H1 (cell line): ENCODE results near the gene NOP9. TPM values are rescaled to one million over a fixed set of nuclear protein-coding genes. Genes with fewer than 3 reads are reported as not detected.

ENCODE experiments used
- CTCF ChIA-PET: fragments of 300-600 bp; sonication (Branson Sonifier 250); formaldehyde crosslinking; loops from one replicate; lab custom pipeline; 2021; ENCODE audit not compliant: partially characterized antibody; lab: Charles Lee
- POLR2A ChIA-PET: fragments of 300-600 bp; sonication (Branson Sonifier 250); formaldehyde crosslinking; loops from one replicate; lab custom pipeline; 2021; ENCODE audit warnings: inconsistent platforms; ENCODE audit not compliant: partially characterized antibody; lab: Charles Lee
- DNase-seq, 2 experiments: peaks; one replicate each; pipeline versions ENCODE4 v3.0.0 to v3.0.0-alpha.2; 2010 to 2022; ENCODE audit warnings: low spot score in 2 of 2, low read depth in 1 of 2, mixed read lengths in 1 of 2
- FAIRE-seq: peaks from 2 replicates; lab custom pipeline; 2011; peaks lifted over from hg19 to GRCh38; lab: Jason Lieb, UNC
- H2AFZ ChIP-seq: 2 replicates; pipeline ENCODE4 v1.8.1; 2012; ENCODE audit warnings: low read length, inconsistent platforms
- H2AK5ac ChIP-seq: 2 replicates; pipeline ENCODE4 v1.6.1; 2013; ENCODE audit warnings: low read depth, low read length
- H2BK120ac ChIP-seq: replicated peaks from 2 replicates; pipeline ENCODE3; 2013; ENCODE audit warnings: low read depth, low read length, inconsistent platforms
- H2BK12ac ChIP-seq: 2 replicates; pipeline ENCODE4 v1.6.1; 2013; ENCODE audit warnings: low read depth, low read length
- H2BK15ac ChIP-seq: 2 replicates; pipeline ENCODE4 v1.6.1; 2013; ENCODE audit warnings: low read length
- H2BK20ac ChIP-seq: 2 replicates; pipeline ENCODE4 v1.6.1; 2013; ENCODE audit warnings: low read length
- H2BK5ac ChIP-seq: 2 replicates; pipeline ENCODE4 v1.6.1; 2013; ENCODE audit warnings: low read depth, low read length
- H3K14ac ChIP-seq: 2 replicates; pipeline ENCODE4 v1.6.1; 2013; ENCODE audit warnings: inconsistent platforms; ENCODE audit not compliant: insufficient read length
- H3K18ac ChIP-seq: 2 replicates; pipeline ENCODE4 v1.6.1; 2013; ENCODE audit warnings: low read length; ENCODE audit errors: extremely low read depth
- H3K23ac ChIP-seq: 2 replicates; pipeline ENCODE4 v1.6.1; 2013; ENCODE audit warnings: inconsistent platforms; ENCODE audit not compliant: insufficient read length
- H3K23me2 ChIP-seq: 2 replicates; pipeline ENCODE4 v1.6.1; 2013; ENCODE audit warnings: low read depth, low read length
- H3K27ac ChIP-seq: 2 replicates; pipeline ENCODE4 v1.6.1; 2011; ENCODE audit warnings: low read depth, low read length, inconsistent platforms
- H3K27me3 ChIP-seq, 4 experiments: replicated peaks in 1 of 4; 1 replicate in 1 of 4; 2 replicates in 3 of 4; pipeline versions ENCODE4 v1.6.1 to v1.8.1; 2011 to 2013; ENCODE audit warnings: low read length in 3 of 4, mild to moderate bottlenecking in 3 of 4, inconsistent platforms in 2 of 4, mixed read lengths in 2 of 4, moderate library complexity in 1 of 4; ENCODE audit not compliant: control insufficient read depth in 3 of 4, insufficient read depth in 3 of 4; ENCODE audit errors: extremely low read depth in 1 of 4
- H3K36me3 ChIP-seq, 4 experiments: 2 replicates each; pipeline versions ENCODE4 v1.6.1 to v1.8.1; 2011 to 2013; ENCODE audit warnings: mild to moderate bottlenecking in 4 of 4, low read length in 3 of 4, moderate library complexity in 2 of 4, control low read depth in 1 of 4, inconsistent platforms in 1 of 4; ENCODE audit not compliant: insufficient read depth in 4 of 4, control insufficient read depth in 2 of 4
- H3K4ac ChIP-seq: replicated peaks from 2 replicates; pipeline ENCODE3; 2013; ENCODE audit warnings: low read length, low read depth, mixed read lengths, inconsistent platforms; ENCODE audit not compliant: insufficient read length
- H3K4me1 ChIP-seq, 4 experiments: replicated peaks in 1 of 4; 1 replicate in 1 of 4; 2 replicates in 3 of 4; pipeline versions ENCODE4 v1.6.1 to v1.8.1; 2011 to 2013; ENCODE audit warnings: low read length in 3 of 4, inconsistent platforms in 2 of 4, mixed read lengths in 1 of 4; ENCODE audit not compliant: insufficient read depth in 4 of 4, control insufficient read depth in 3 of 4
- H3K4me2 ChIP-seq, 2 experiments: 2 replicates each; pipeline versions ENCODE4 v1.6.1 to v1.8.1; 2011 to 2013; ENCODE audit warnings: low read depth in 2 of 2, low read length in 2 of 2, control low read depth in 1 of 2, inconsistent platforms in 1 of 2, mild to moderate bottlenecking in 1 of 2; ENCODE audit not compliant: insufficient read depth in 1 of 2
- H3K4me3 ChIP-seq, 4 experiments: fragments of 200-600, 300-600 bp in 1 of 4; sonication (generic), shearing (Covaris generic), sonication (Bioruptor Twin) in 1 of 4; 2 replicates each; pipeline versions ENCODE4 v1.5.1 to v1.8.1; 2011 to 2016; ENCODE audit warnings: low read length in 4 of 4, low read depth in 3 of 4, control low read depth in 2 of 4, inconsistent platforms in 2 of 4, mild to moderate bottlenecking in 2 of 4, mixed read lengths in 1 of 4, moderate library complexity in 1 of 4; ENCODE audit not compliant: insufficient read depth in 2 of 4; ENCODE audit errors: extremely low read depth in 1 of 4
- H3K56ac ChIP-seq: replicated peaks from 2 replicates; pipeline ENCODE3; 2013; ENCODE audit warnings: low read depth, mild to moderate bottlenecking, mixed read lengths, low read length, inconsistent platforms; ENCODE audit not compliant: insufficient read length
- H3K79me1 ChIP-seq: 2 replicates; pipeline ENCODE4 v1.6.1; 2013; ENCODE audit warnings: low read depth, low read length, control low read depth
- H3K79me2 ChIP-seq, 2 experiments: 2 replicates each; pipeline versions ENCODE4 v1.6.1 to v1.8.1; 2012 to 2013; ENCODE audit warnings: low read length in 2 of 2, mild to moderate bottlenecking in 2 of 2, inconsistent platforms in 1 of 2; ENCODE audit not compliant: insufficient read depth in 2 of 2, control insufficient read depth in 1 of 2
- H3K9ac ChIP-seq, 4 experiments: replicated peaks in 1 of 4; 1 replicate in 1 of 4; 2 replicates in 3 of 4; pipeline versions ENCODE4 v1.6.1 to v1.8.1; 2011 to 2013; ENCODE audit warnings: low read depth in 3 of 4, low read length in 3 of 4, control low read depth in 2 of 4, mild to moderate bottlenecking in 2 of 4, moderate library complexity in 2 of 4, inconsistent platforms in 1 of 4; ENCODE audit errors: extremely low read depth in 1 of 4
- H3K9me3 ChIP-seq, 2 experiments: 2 replicates each; pipeline versions ENCODE4 v1.6.1 to v1.8.1; 2012 to 2013; ENCODE audit warnings: mild to moderate bottlenecking in 2 of 2, moderate library complexity in 2 of 2, control low read depth in 1 of 2, inconsistent platforms in 1 of 2, low read depth in 1 of 2, low read length in 1 of 2, mixed read lengths in 1 of 2; ENCODE audit not compliant: insufficient read depth in 2 of 2
- H4K20me1 ChIP-seq, 2 experiments: replicated peaks in 1 of 2; 2 replicates each; pipeline versions ENCODE3 to v1.8.1; 2011 to 2013; ENCODE audit warnings: inconsistent platforms in 2 of 2, low read length in 2 of 2, mild to moderate bottlenecking in 1 of 2; ENCODE audit not compliant: insufficient read depth in 2 of 2, control insufficient read depth in 1 of 2
- H4K5ac ChIP-seq: 2 replicates; pipeline ENCODE4 v1.6.1; 2013; ENCODE audit warnings: low read length, low read depth, mixed read lengths, inconsistent platforms; ENCODE audit not compliant: insufficient read length
- H4K8ac ChIP-seq: 2 replicates; pipeline ENCODE4 v1.8.0; 2013; ENCODE audit warnings: mild to moderate bottlenecking, moderate library complexity, low read length, inconsistent platforms; ENCODE audit not compliant: insufficient read depth; ENCODE audit errors: extremely low read depth
- H4K91ac ChIP-seq: replicated peaks from 2 replicates; pipeline ENCODE3; 2013; ENCODE audit warnings: low read length, mixed read lengths, inconsistent platforms; ENCODE audit not compliant: insufficient read length
- ATF3 ChIP-seq: IDR thresholded peaks from 2 replicates; pipeline ENCODE4 v1.6.1; 2011; ENCODE audit warnings: low read depth, mild to moderate bottlenecking, low read length; ENCODE audit not compliant: insufficient read depth
- BACH1 ChIP-seq: IDR thresholded peaks from 2 replicates; pipeline ENCODE4 v1.6.1; 2012; ENCODE audit warnings: low read length, improper control_type of control experiment
- CBX8 ChIP-seq: fragments of 300-800, 300-1000 bp; sonication (generic); IDR thresholded peaks from 2 replicates; pipeline ENCODE4 v1.7.1; 2016; ENCODE audit warnings: low read depth, low read length, borderline replicate concordance
- EP300 ChIP-seq, 2 experiments: IDR thresholded peaks; 1 replicate in 1 of 2; 2 replicates in 1 of 2; pipeline ENCODE4 v1.6.1; 2011 to 2012; ENCODE audit warnings: low read depth in 2 of 2, low read length in 2 of 2, mild to moderate bottlenecking in 2 of 2, borderline replicate concordance in 1 of 2, inconsistent platforms in 1 of 2, moderate library complexity in 1 of 2
- GTF2F1 ChIP-seq: IDR thresholded peaks from 2 replicates; pipeline ENCODE4 v1.6.1; 2012; ENCODE audit warnings: low read depth, low read length, improper control_type of control experiment, borderline replicate concordance
- HDAC2 ChIP-seq, 2 experiments: fragments of 300-600 bp in 1 of 2; sonication (generic) in 1 of 2; IDR thresholded peaks; 2 replicates each; pipeline ENCODE4 v1.6.1; 2011 to 2012; ENCODE audit warnings: low read depth in 2 of 2, low read length in 2 of 2, mild to moderate bottlenecking in 2 of 2, moderate library complexity in 2 of 2, borderline replicate concordance in 1 of 2, inconsistent platforms in 1 of 2
- NRF1 ChIP-seq: IDR thresholded peaks from 2 replicates; pipeline ENCODE4 v1.6.1; 2011; ENCODE audit warnings: mild to moderate bottlenecking, low read depth, low read length, improper control_type of control experiment
- POU5F1 ChIP-seq: IDR thresholded peaks from 2 replicates; pipeline ENCODE4 v1.6.1; 2011; ENCODE audit warnings: low read depth, mild to moderate bottlenecking, low read length, moderate library complexity
- RBBP5 ChIP-seq: IDR thresholded peaks from 2 replicates; pipeline ENCODE4 v1.7.1; 2012; ENCODE audit warnings: low read depth, mild to moderate bottlenecking, inconsistent platforms, low read length, moderate library complexity, borderline replicate concordance
- RNF2 ChIP-seq: fragments of 200-900, 300-1000 bp; sonication (generic); IDR thresholded peaks from 2 replicates; pipeline ENCODE4 v1.7.1; 2016; ENCODE audit warnings: borderline replicate concordance, low read depth, mild to moderate bottlenecking, antibody characterized with exemption, low read length; ENCODE audit not compliant: poor library complexity, severe bottlenecking; ENCODE audit errors: missing control alignments
- SRF ChIP-seq: IDR thresholded peaks from 2 replicates; pipeline ENCODE4 v1.6.1; 2011; ENCODE audit warnings: mild to moderate bottlenecking, low read depth, low read length, moderate library complexity
- WGBS, 2 experiments: shearing (Covaris generic) in 1 of 2; methylation state at CpG; one replicate each; pipeline versions ENCODE4 v1.1.6 to v1.1.7; 2013 to 2015; ENCODE audit warnings: low lambda C conversion rate in 2 of 2, mixed read lengths in 2 of 2, inconsistent platforms in 1 of 2, low coverage in 1 of 2, missing lambda C conversion rate in 1 of 2; ENCODE audit not compliant: insufficient replicate concordance in 2 of 2, insufficient coverage in 1 of 2, insufficient read length in 1 of 2; ENCODE audit errors: extremely low coverage in 1 of 2, missing lambda C conversion rate in 1 of 2; 5-methylcytosine and 5-hydroxymethylcytosine counted together
- polyA plus RNA-seq, 7 experiments: library from polyadenylated mRNA; depleted of rRNA in 3 of 7; stranded (reverse) in 5 of 7; unstranded in 2 of 7; fragments of >200 nt in 5 of 7; fragments of 200-250 nt in 2 of 7; gene quantifications; 1 replicate in 5 of 7; 2 replicates in 1 of 7; 4 replicates in 1 of 7; pipeline versions ENCODE4 v1.2.1 to v1.2.3, GENCODE V29; 2011 to 2013; ENCODE audit warnings: missing spikeins in 2 of 7, mixed read lengths in 2 of 7
- total RNA-seq: library from RNA; stranded (reverse); fragmentation: NEBNext Ultra II Directional; extraction: Animal tissue kit (Norgen Biotek cat#: 25700); gene quantifications from 2 replicates; pipeline ENCODE4 v1.2.1, GENCODE V29; 2021

The NOP9 gene
- total and polyA plus RNA-seq, 2 of the 8 experiments (the other 6 are each of a cell fraction or from before 2014, with no cell fraction given) = 17.8 to 34.8 TPM

GRCh38 chr14:24277606-24278321 lies 21.9 kb upstream of the NOP9 start:
- Histone ChIP-seq H4K8ac (no peak overlapping the region; the same call in 1 of the 2 replicates), H4K5ac (no peak overlapping the region), H3K23ac (no peak overlapping the region), H2BK20ac (no peak overlapping the region), H3K27me3 (no peaks in the 10 kb centered on the region), H3K79me1 (no peaks in the 10 kb centered on the region), H3K36me3 (no peaks in the 10 kb centered on the region), H3K4ac (no peak overlapping the region), H3K79me2 (no peaks in the 10 kb centered on the region), H3K14ac (no peak overlapping the region), H3K56ac (no peak overlapping the region), H3K18ac (no peak overlapping the region), H3K9ac (no peak overlapping the region), H4K20me1 (peaks cover 0 to 3% of the 10 kb centered on the region in 2 experiments), H2AFZ (no peak overlapping the region), H2BK15ac (no peak overlapping the region), H3K27ac (no peak overlapping the region), H4K91ac (no peak overlapping the region), H3K4me2 (no peak overlapping the region), H2AK5ac (no peak overlapping the region), H3K9me3 (no peaks in the 10 kb centered on the region), H2BK120ac (no peak overlapping the region), H2BK12ac (no peak overlapping the region), H3K4me3 (no peak overlapping the region), H3K23me2 (no peaks in the 10 kb centered on the region), H2BK5ac (no peak overlapping the region), H3K4me1 (no peaks in the 10 kb centered on the region)
- WGBS, 2 experiments = 87% methylated on average over 11 of the region's 11 CpGs; no CpG with 5 or more reads in 1 of the 2 experiments
- ChIA-PET POLR2A (interaction anchor here (0.5 to 2.3 kb wide), 5 partner anchors 12 to 65 kb away, joined by 3 to 9 read pairs (median 3); no protein-coding TSS in a partner anchor), CTCF (interaction anchor here (0.9 to 11.5 kb wide), 9 partner anchors 12 to 52 kb away, joined by 3 to 137 read pairs (median 3); partner anchors contain the start of genes DHRS1, NOP9 and TINF2)
- DNase-seq (no peak), FAIRE-seq (no peak)
- no peak for TF ChIP-seq GTF2F1
- no peak for TF ChIP-seq POU5F1
- TF ChIP-seq CBX8 = no peak
- TF ChIP-seq NRF1 = no peak
- no peak for TF ChIP-seq EP300 (IDR thresholded peaks at IDR 0.05; ENCODE audit: borderline replicate concordance in 1 of 2, low read depth in 2 of 2, low read length in 2 of 2)
- no peak for TF ChIP-seq BACH1
- no peak for TF ChIP-seq ATF3
- TF ChIP-seq RNF2 = no peak
- TF ChIP-seq RBBP5 = no peak
- TF ChIP-seq HDAC2 (IDR thresholded peaks at IDR 0.05; ENCODE audit: borderline replicate concordance in 1 of 2, low read depth in 2 of 2, low read length in 2 of 2) = no peak
- no peak for TF ChIP-seq SRF
